Stimulated activated CD4-positive, alpha-beta T cell treated with anti-CD3 and anti-CD28 coated beads, Interleukin-15, amount 100 ng/mL, for 24 hours (primary cell): ENCODE data around the gene CIITA.
"Not testable (repeated sequence)": the region's sequence is repeated elsewhere in the genome, so short reads cannot be mapped to it uniquely, and the experiment has no call there.

Source experiments
- DNase-seq: peaks from one replicate; pipeline ENCODE4 v3.0.0-alpha.2; 2020

Gene CIITA

GRCh38 chr16:10876799-10877341, at the start of gene CIITA:
CIITA (plus strand) TSS chr16:10877202; CDS start chr16:10877331, 129 bp downstream.
- peak; percentile 70 for DNase-seq

- no peak for DNase-seq
Observed at GRCh38 chr16:10827691-10828341, 49.2 kb upstream of the CIITA start.

- no peak for DNase-seq
Observed at GRCh38 chr16:10828851-10829366, 48.1 kb upstream of the CIITA start.

- not testable (repeated sequence) for DNase-seq
Observed at GRCh38 chr16:10829390-10830098, 47.5 kb upstream of the CIITA start.

GRCh38 chr16:10830240-10830639, 46.8 kb upstream of the CIITA start:
- DNase-seq: not testable (repeated sequence)

GRCh38 chr16:10831894-10832886, 44.8 kb upstream of the CIITA start:
- DNase-seq: no peak

- no peak for DNase-seq
Observed at GRCh38 chr16:10833271-10833670, 43.7 kb upstream of the CIITA start.

GRCh38 chr16:10834130-10834529, 42.9 kb upstream of the CIITA start:
- no peak for DNase-seq

GRCh38 chr16:10834766-10835165, 42.2 kb upstream of the CIITA start:
- no peak for DNase-seq

GRCh38 chr16:10835281-10835931, 41.6 kb upstream of the CIITA start:
- peak; percentile 44 for DNase-seq

GRCh38 chr16:10836174-10836853, 40.7 kb upstream of the CIITA start:
- no peak for DNase-seq

- no peak for DNase-seq
Observed at GRCh38 chr16:10838621-10839278, 38.3 kb upstream of the CIITA start.

- no peak for DNase-seq
Observed at GRCh38 chr16:10839279-10839666, 37.7 kb upstream of the CIITA start.

GRCh38 chr16:10840703-10841102, 36.3 kb upstream of the CIITA start:
- no peak for DNase-seq

- DNase-seq: no peak
Observed at GRCh38 chr16:10846213-10846998, 30.6 kb upstream of the CIITA start.

GRCh38 chr16:10847176-10847575, 29.8 kb upstream of the CIITA start:
- DNase-seq: no peak

GRCh38 chr16:10849736-10850477, 27.1 kb upstream of the CIITA start:
- no peak for DNase-seq

- DNase-seq: no peak
Observed at GRCh38 chr16:10850478-10850850, 26.5 kb upstream of the CIITA start.

- no peak for DNase-seq
Observed at GRCh38 chr16:10851512-10851911, 25.5 kb upstream of the CIITA start.

- no peak for DNase-seq
Observed at GRCh38 chr16:10852286-10852685, 24.7 kb upstream of the CIITA start.
